Mesothelial cell of epicardium (in vitro differentiated cells): Measurements from ENCODE around the gene OR14C36. TPM values are rescaled to one million over a fixed set of nuclear protein-coding genes. Genes with fewer than 3 reads are reported as not detected.

Experiments
- total RNA-seq: library from RNA; stranded (reverse); gene quantifications from 3 replicates; pipeline ENCODE4 v1.2.1, GENCODE V29; 2021

OR14C36 gene
- total RNA-seq, 1 donor from 2014 or later = not detected

Other genes starting within 250 kb of the OR14C36 start
- gene OR2M5, start 203.6 kb upstream of the OR14C36 start, total RNA-seq = not detected in 3 replicates
- gene OR2M2, start 174.0 kb upstream of the OR14C36 start, total RNA-seq = not detected in 3 replicates
- gene OR2M3, start 151.5 kb upstream of the OR14C36 start, total RNA-seq = not detected in 3 replicates
- not detected in 3 replicates for gene OR2M4, start 117.4 kb upstream of the OR14C36 start, total RNA-seq
- not detected in 3 replicates for gene OR2T33, start 70.8 kb upstream of the OR14C36 start, total RNA-seq
- not detected in 3 replicates for gene OR2T12, start 45.4 kb upstream of the OR14C36 start, total RNA-seq
- not detected in 3 replicates for gene OR2M7, start 24.2 kb upstream of the OR14C36 start, total RNA-seq
- gene OR2T4, start 12.9 kb downstream of the OR14C36 start, total RNA-seq = not detected in 3 replicates
- not detected in 3 replicates for gene OR2T6, start 27.0 kb downstream of the OR14C36 start, total RNA-seq
- not detected in 3 replicates for gene OR2T1, start 54.3 kb downstream of the OR14C36 start, total RNA-seq
- gene OR2T2, start 96.9 kb downstream of the OR14C36 start, total RNA-seq = not detected in 3 replicates
- gene OR2T3, start 124.6 kb downstream of the OR14C36 start, total RNA-seq = not detected in 3 replicates
- gene OR2T5, start 139.8 kb downstream of the OR14C36 start, total RNA-seq = not detected in 3 replicates
- gene OR2G6, start 159.3 kb downstream of the OR14C36 start, total RNA-seq = 0.04 TPM in 1 of 3 replicates, not detected in the others
- gene OR2T29, start 214.0 kb downstream of the OR14C36 start, total RNA-seq = not detected in 3 replicates
- gene OR2T34, start 226.0 kb downstream of the OR14C36 start, total RNA-seq = not detected in 3 replicates
- gene OR2T10, start 248.9 kb downstream of the OR14C36 start, total RNA-seq = not detected in 3 replicates